Gastroesophageal sphincter (tissue), 4 donors: Measurements from ENCODE around the gene CD96. TPM values are rescaled to one million over a fixed set of nuclear protein-coding genes. Genes with fewer than 3 reads are reported as not detected.

ENCODE experiments used
- ATAC-seq: fragments of 150-250 bp; one replicate; pipeline ENCODE4 v1.9.1; 2016; ENCODE audit warnings: mild to moderate bottlenecking, moderate library complexity
- H3K27ac ChIP-seq, 4 donors: fragments of 200-600 bp; sonication (generic) in 3 of 4; 1 replicate in 3 of 4; 2 replicates in 1 of 4; pipeline ENCODE4 v1.5.1; 2016 to 2019
- H3K27me3 ChIP-seq: fragments of 200-600 bp; sonication (generic); one replicate; pipeline ENCODE4 v1.5.1; 2019
- H3K36me3 ChIP-seq, 2 donors: fragments of 200-600 bp; sonication (generic); one replicate each; pipeline ENCODE4 v1.5.1; 2019; ENCODE audit warnings: control low read depth in 1 of 2
- H3K4me1 ChIP-seq, 3 donors: fragments of 200-600 bp; sonication (generic); 1 replicate in 2 of 3; 2 replicates in 1 of 3; pipeline ENCODE4 v1.5.1; 2016 to 2019; ENCODE audit warnings: control low read depth in 2 of 3
- H3K4me3 ChIP-seq, 2 donors: fragments of 200-600 bp; sonication (generic); one replicate each; pipeline ENCODE4 v1.5.1; 2019; ENCODE audit warnings: mild to moderate bottlenecking in 1 of 2, moderate library complexity in 1 of 2
- H3K9me3 ChIP-seq, 3 donors: fragments of 200-600 bp; sonication (generic); one replicate each; pipeline ENCODE4 v1.5.1; 2017 to 2019; ENCODE audit warnings: control low read depth in 2 of 3
- CTCF ChIP-seq, 4 experiments: fragments of 200-600 bp in 2 of 4; fragments of 450-650 bp in 2 of 4; sonication (generic) in 1 of 4; IDR thresholded peaks; one replicate each; pipeline ENCODE4 v1.5.1; 2017 to 2019; ENCODE audit warnings: antibody characterized with exemption in 4 of 4, mild to moderate bottlenecking in 2 of 4, moderate library complexity in 2 of 4
- EP300 ChIP-seq: sonication (generic); formaldehyde crosslinking; IDR thresholded peaks from one replicate; pipeline ENCODE4 v1.6.1; 2017; ENCODE audit warnings: antibody characterized with exemption, mild to moderate bottlenecking
- POLR2A ChIP-seq, 2 donors: fragments of 450-650 bp; IDR thresholded peaks; one replicate each; pipeline ENCODE4 v1.6.1; 2017; ENCODE audit warnings: antibody characterized with exemption in 2 of 2, mild to moderate bottlenecking in 2 of 2, moderate library complexity in 1 of 2
- POLR2AphosphoS5 ChIP-seq: sonication (generic); formaldehyde crosslinking; IDR thresholded peaks from one replicate; pipeline ENCODE4 v1.6.1; 2017; ENCODE audit warnings: antibody characterized with exemption
- WGBS, 2 donors: methylation state at CpG; one replicate each; pipeline ENCODE4 v1.1.5; 2018; ENCODE audit warnings: low coverage in 1 of 2; 5-methylcytosine and 5-hydroxymethylcytosine counted together
- total RNA-seq, 4 donors: library from RNA; depleted of rRNA; stranded (reverse); fragments of >200 nt; gene quantifications; one replicate each; pipeline ENCODE4 v1.1.0, GENCODE V29; 2016

CD96 gene
- total RNA-seq, 4 donors from 2014 or later = 0.19 to 1.2 (median 1.0) TPM

GRCh38 chr3:111595232-111595631 is 53.2 kb downstream of the CD96 start, which contains the start of gene ZBED2:
TSS of gene ZBED2 (minus strand) at chr3:111595346. CDS start at chr3:111594201, 1,145 bp downstream.
- H3K9me3 ChIP-seq = no peaks in the 10 kb centered on the region
- WGBS, 2 donors = 63 to 80% methylated on average over 1 of the region's 2 CpGs
- no peaks in the 10 kb centered on the region for H3K4me1 ChIP-seq

GRCh38 chr3:111596328-111596727 is 54.3 kb downstream of the CD96 start:
- Histone ChIP-seq H3K9me3 (no peaks in the 10 kb centered on the region), H3K36me3 (no peaks in the 10 kb centered on the region), H3K27ac (no peak overlapping the region), H3K4me1 (no peaks in the 10 kb centered on the region), H3K4me3 (no peak overlapping the region), H3K27me3 (no peaks in the 10 kb centered on the region)
- 75 to 82% methylated on average over 4 of the region's 4 CpGs for WGBS, 2 donors
- no peak for TF ChIP-seq POLR2AphosphoS5
- no peak for TF ChIP-seq EP300
- TF ChIP-seq CTCF (IDR thresholded peaks at IDR 0.05) = no peak
- no peak for TF ChIP-seq POLR2A (IDR thresholded peaks at IDR 0.05)
- no peak for ATAC-seq

More at GRCh38 chr3:111595232-111595631, 53.2 kb downstream of the CD96 start, which contains the start of gene ZBED2:
- Histone ChIP-seq H3K36me3 (no peaks in the 10 kb centered on the region), H3K4me3 (no peak within 1 kb of the TSS), H3K27ac (no peak within 1 kb of the TSS), H3K27me3 (no peaks in the 10 kb centered on the region)
- ATAC-seq = no peak
- TF ChIP-seq CTCF (IDR thresholded peaks at IDR 0.05) (no peak), POLR2AphosphoS5 (no peak), EP300 (no peak), POLR2A (IDR thresholded peaks at IDR 0.05) (no peak)

DNA sequence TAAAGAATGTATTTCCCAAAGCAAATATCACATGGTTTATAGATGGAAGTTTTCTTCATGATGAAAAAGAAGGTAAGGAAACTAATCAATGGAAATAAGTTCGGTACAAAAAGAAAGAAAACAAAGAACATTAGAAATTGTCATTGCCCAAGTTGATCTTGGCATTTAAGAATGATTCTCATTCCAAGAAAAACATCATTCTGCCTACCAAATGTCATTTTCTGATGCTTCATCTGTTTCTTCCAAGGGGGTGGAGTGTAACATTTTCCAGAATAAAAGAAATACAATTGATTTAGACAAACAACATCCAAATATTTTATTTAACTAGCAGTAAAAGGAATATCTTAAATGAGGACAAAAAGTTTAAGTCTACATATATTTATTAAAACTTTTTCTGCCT is 56.1 kb downstream of the CD96 start:
- H3K36me3 ChIP-seq = no peaks in the 10 kb centered on the region
- no peak overlapping the region for H3K27ac ChIP-seq
- TF ChIP-seq CTCF (IDR thresholded peaks at IDR 0.05) (no peak), POLR2AphosphoS5 (no peak), EP300 (no peak), POLR2A (IDR thresholded peaks at IDR 0.05) (no peak)
- WGBS, 2 donors = 30% methylated on average over 1 of the region's 1 CpG; no CpG with 5 or more reads in 1 of the 2 donors
- H3K4me1 ChIP-seq = no peaks in the 10 kb centered on the region
- no peak overlapping the region for H3K4me3 ChIP-seq
- H3K27me3 ChIP-seq = no peaks in the 10 kb centered on the region
- H3K9me3 ChIP-seq = no peaks in the 10 kb centered on the region
- no peak for ATAC-seq

DNA sequence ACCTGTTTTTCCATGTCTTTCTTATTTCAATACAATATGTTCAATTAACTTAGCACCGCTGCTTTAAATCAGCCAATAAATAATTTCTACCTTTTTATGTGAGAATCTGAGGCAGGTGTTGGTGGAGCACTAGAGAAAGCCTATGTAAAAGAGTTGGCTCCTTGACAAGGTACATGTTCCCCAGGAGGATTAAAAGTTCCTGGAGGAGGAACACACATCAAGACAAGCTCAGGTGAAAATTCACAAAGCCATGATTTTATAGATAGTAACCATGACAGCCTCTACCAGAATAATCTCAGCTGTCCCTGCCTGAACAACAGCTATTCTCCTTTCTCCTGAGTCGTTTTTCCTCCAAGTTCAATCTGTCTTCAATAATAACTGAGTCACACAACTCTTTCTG is 56.6 kb downstream of the CD96 start:
- no peak for ATAC-seq
- Histone ChIP-seq H3K4me3 (no peak overlapping the region), H3K9me3 (no peaks in the 10 kb centered on the region), H3K4me1 (no peaks in the 10 kb centered on the region), H3K36me3 (no peaks in the 10 kb centered on the region), H3K27me3 (no peaks in the 10 kb centered on the region), H3K27ac (no peak overlapping the region)
- WGBS, 2 donors = 66 to 67% methylated on average over 1 to 2 of the region's 2 CpGs
- TF ChIP-seq POLR2AphosphoS5 (no peak), CTCF (IDR thresholded peaks at IDR 0.05) (no peak), EP300 (no peak), POLR2A (IDR thresholded peaks at IDR 0.05) (no peak)

- no peak for TF ChIP-seq EP300
- TF ChIP-seq POLR2A (IDR thresholded peaks at IDR 0.05) = no peak
- 88 to 92% methylated on average over 4 of the region's 4 CpGs for WGBS, 2 donors
- Histone ChIP-seq H3K9me3 (no peaks in the 10 kb centered on the region), H3K27me3 (no peaks in the 10 kb centered on the region), H3K4me3 (no peak overlapping the region), H3K36me3 (no peaks in the 10 kb centered on the region), H3K4me1 (no peaks in the 10 kb centered on the region), H3K27ac (no peak overlapping the region)
- no peak for ATAC-seq
Measured at GRCh38 chr3:111601810-111602209, 59.8 kb downstream of the CD96 start.
